ENCODE results near the gene CAND1. TPM values are rescaled to one million over a fixed set of nuclear protein-coding genes. Genes with fewer than 3 reads are reported as not detected.
A peak's percentile ranks its signal among the peaks of the same experiment; 100 is the strongest.

The CAND1 gene
- total RNA-seq, 6 experiments from 2014 or later, result 151 to 181 (median 165) TPM

DNA sequence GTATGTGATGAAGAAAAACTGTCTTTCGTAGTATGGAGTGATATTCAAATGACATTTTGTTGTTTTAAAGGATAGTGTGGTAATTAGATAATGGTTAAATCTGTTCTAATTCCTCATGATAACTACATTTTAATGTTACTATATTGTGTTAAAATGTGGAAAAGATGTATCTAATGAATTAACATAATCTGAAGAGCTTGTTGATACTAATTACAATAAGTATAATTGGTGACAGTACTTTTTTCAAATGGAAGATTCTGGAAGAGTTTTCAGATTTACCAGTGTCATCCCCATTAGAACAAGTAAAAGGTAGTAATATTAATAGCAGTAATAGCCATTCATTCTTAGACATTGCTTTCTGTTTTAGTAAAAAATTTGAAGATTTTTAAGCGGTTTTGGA, 37.6 kb downstream of the CAND1 start:
- no peak overlapping the region for H3K27ac Mint-ChIP-seq
- H3K36me3 Mint-ChIP-seq (ENCODE audit: low read depth), result peaks cover 71% of the 10 kb centered on the region
- no peak for TF ChIP-seq CTCF (IDR thresholded peaks at IDR 0.05)
- no peak for DNase-seq
- no peaks in the 10 kb centered on the region for H3K27me3 Mint-ChIP-seq (ENCODE audit: insufficient read depth)
- H3K9me3 Mint-ChIP-seq, result no peaks in the 10 kb centered on the region
- H3K4me3 Mint-ChIP-seq, result no peak overlapping the region
- H3K4me1 Mint-ChIP-seq (ENCODE audit: low read depth), result 0 out of 2 replicates have a peak, but pooled peaks cover 9% of the 10 kb centered on the region

GRCh38 chr12:67315661-67316060, 46.5 kb downstream of the CAND1 start:
- no peaks in the 10 kb centered on the region; the same call in 1 of the 2 replicates for H3K27me3 Mint-ChIP-seq (ENCODE audit: insufficient read depth)
- no peak for DNase-seq
- H3K9me3 Mint-ChIP-seq, result no peaks in the 10 kb centered on the region; the same call in 1 of the 2 replicates
- H3K36me3 Mint-ChIP-seq (ENCODE audit: low read depth), result peaks cover 42% of the 10 kb centered on the region
- H3K27ac Mint-ChIP-seq, result no peak overlapping the region
- H3K4me3 Mint-ChIP-seq, result no peak overlapping the region
- TF ChIP-seq CTCF (IDR thresholded peaks at IDR 0.05), result no peak
- peaks cover 13% of the 10 kb centered on the region for H3K4me1 Mint-ChIP-seq (ENCODE audit: low read depth)

- Mint-ChIP-seq H3K27me3 (ENCODE audit: insufficient read depth) (peaks cover 5% of the 10 kb centered on the region; the same call in 1 of the 2 replicates), H3K4me3 (no peak overlapping the region), H3K9me3 (peaks cover 6% of the 10 kb centered on the region), H3K27ac (no peak overlapping the region), H3K4me1 (ENCODE audit: low read depth) (peaks cover 13% of the 10 kb centered on the region), H3K36me3 (ENCODE audit: low read depth) (peaks cover 56% of the 10 kb centered on the region)
- no peak for DNase-seq
- no peak for TF ChIP-seq CTCF (IDR thresholded peaks at IDR 0.05)
Observed at GRCh38 chr12:67318786-67319185, 49.6 kb downstream of the CAND1 start.

- H3K27ac Mint-ChIP-seq, result no peak overlapping the region
- H3K4me3 Mint-ChIP-seq, result no peak overlapping the region
- peaks cover 11% of the 10 kb centered on the region for H3K9me3 Mint-ChIP-seq
- no peak for TF ChIP-seq CTCF (IDR thresholded peaks at IDR 0.05)
- no peak for DNase-seq
- peaks cover 1% of the 10 kb centered on the region for H3K4me1 Mint-ChIP-seq (ENCODE audit: low read depth)
- peaks cover 54% of the 10 kb centered on the region for H3K36me3 Mint-ChIP-seq (ENCODE audit: low read depth)
- H3K27me3 Mint-ChIP-seq (ENCODE audit: insufficient read depth), result peaks cover 5% of the 10 kb centered on the region; the same call in 1 of the 2 replicates
Observed at GRCh38 chr12:67319936-67320335, 50.8 kb downstream of the CAND1 start.

- no peak for TF ChIP-seq CTCF (IDR thresholded peaks at IDR 0.05)
Observed at GRCh38 chr12:67320614-67321295, 51.6 kb downstream of the CAND1 start.

More at GRCh38 chr12:67320614-67321295, 51.6 kb downstream of the CAND1 start:
- Mint-ChIP-seq H3K27ac (peak overlapping the region; percentile 17), H3K4me3 (no peak overlapping the region), H3K9me3 (peaks cover 11% of the 10 kb centered on the region), H3K4me1 (ENCODE audit: low read depth) (no peaks in the 10 kb centered on the region), H3K27me3 (ENCODE audit: insufficient read depth) (peaks cover 5% of the 10 kb centered on the region; the same call in 1 of the 2 replicates), H3K36me3 (ENCODE audit: low read depth) (peaks cover 54% of the 10 kb centered on the region)
- DNase-seq, result no peak
